HUES48 (cell line): Measurements from ENCODE around the gene LRPAP1.
"Not testable (repeated sequence)": the region's sequence is repeated elsewhere in the genome, so short reads cannot be mapped to it uniquely, and the experiment has no call there.

ENCODE experiments used
- H3K27ac ChIP-seq: one replicate; pipeline ENCODE4 v1.7.0; 2013; ENCODE audit warnings: low read depth, low read length, inconsistent platforms
- H3K27me3 ChIP-seq: 2 replicates; pipeline ENCODE4 v1.6.1; 2013; ENCODE audit warnings: mild to moderate bottlenecking, low read length; ENCODE audit not compliant: control insufficient read depth, insufficient read depth
- H3K36me3 ChIP-seq: 2 replicates; pipeline ENCODE4 v1.6.1; 2013; ENCODE audit warnings: low read length; ENCODE audit not compliant: control insufficient read depth, insufficient read depth
- H3K4me1 ChIP-seq: 2 replicates; pipeline ENCODE4 v1.6.1; 2013; ENCODE audit warnings: mild to moderate bottlenecking, low read length; ENCODE audit not compliant: control insufficient read depth, insufficient read depth
- H3K4me3 ChIP-seq: 2 replicates; pipeline ENCODE4 v1.5.1; 2013; ENCODE audit warnings: mild to moderate bottlenecking, low read depth, low read length
- H3K9ac ChIP-seq: 2 replicates; pipeline ENCODE4 v1.6.1; 2013; ENCODE audit warnings: mild to moderate bottlenecking, low read depth, low read length, moderate library complexity
- H3K9me3 ChIP-seq: 2 replicates; pipeline ENCODE4 v1.6.1; 2013; ENCODE audit warnings: low read length; ENCODE audit not compliant: control insufficient read depth, insufficient read depth

Gene LRPAP1

DNA sequence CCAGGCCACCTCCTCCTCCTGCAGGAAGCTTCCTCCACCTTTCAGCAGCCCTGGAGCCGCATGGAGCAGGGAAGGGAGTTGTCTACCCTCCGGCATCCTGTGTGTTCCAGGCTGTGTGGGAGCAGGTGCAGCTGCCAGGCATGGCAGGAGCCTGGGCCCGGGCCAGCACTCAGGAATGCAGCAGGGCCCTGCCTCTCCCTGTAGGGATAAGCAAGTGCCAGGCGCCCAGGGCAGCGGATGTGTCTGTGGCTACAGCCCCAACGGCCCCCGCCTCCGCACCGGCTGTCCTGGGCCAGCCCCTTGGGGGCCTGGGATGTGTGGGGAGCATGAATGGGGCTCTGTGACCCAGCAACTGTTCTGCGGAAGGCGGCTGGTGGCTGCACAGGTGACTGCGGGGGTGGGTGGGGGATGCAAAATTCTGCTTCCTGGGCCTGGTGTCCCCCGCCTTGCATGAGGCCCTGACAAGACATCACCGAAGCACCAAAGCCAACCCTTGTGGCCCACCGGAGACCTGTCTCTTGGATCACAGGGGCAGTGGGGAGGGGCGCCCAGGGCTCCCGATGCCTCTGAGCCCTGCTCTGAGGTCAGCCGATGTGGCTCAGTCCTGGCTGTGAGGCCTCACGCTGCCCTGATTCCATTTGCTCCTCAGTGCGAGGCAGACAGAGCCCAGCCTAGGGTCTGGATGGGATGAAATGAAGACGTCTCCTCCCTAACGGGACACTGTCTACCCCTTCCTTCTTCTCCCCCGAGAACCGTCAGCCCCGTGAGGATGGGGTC is 70.5 kb downstream of the LRPAP1 start:
- H3K27me3 ChIP-seq = peaks cover 65% of the 10 kb centered on the region
- H3K27ac ChIP-seq = no peak overlapping the region
- no peaks in the 10 kb centered on the region for H3K4me1 ChIP-seq
- no peaks in the 10 kb centered on the region for H3K36me3 ChIP-seq
- no peak overlapping the region for H3K4me3 ChIP-seq
- no peaks in the 10 kb centered on the region for H3K9me3 ChIP-seq
- no peak overlapping the region for H3K9ac ChIP-seq

GRCh38 chr4:3460926-3461325 is 71.3 kb downstream of the LRPAP1 start:
- Histone ChIP-seq H3K27ac (no peak overlapping the region), H3K9ac (no peak overlapping the region), H3K36me3 (no peaks in the 10 kb centered on the region), H3K4me1 (no peaks in the 10 kb centered on the region), H3K27me3 (peaks cover 68% of the 10 kb centered on the region), H3K4me3 (no peak overlapping the region), H3K9me3 (no peaks in the 10 kb centered on the region)

DNA sequence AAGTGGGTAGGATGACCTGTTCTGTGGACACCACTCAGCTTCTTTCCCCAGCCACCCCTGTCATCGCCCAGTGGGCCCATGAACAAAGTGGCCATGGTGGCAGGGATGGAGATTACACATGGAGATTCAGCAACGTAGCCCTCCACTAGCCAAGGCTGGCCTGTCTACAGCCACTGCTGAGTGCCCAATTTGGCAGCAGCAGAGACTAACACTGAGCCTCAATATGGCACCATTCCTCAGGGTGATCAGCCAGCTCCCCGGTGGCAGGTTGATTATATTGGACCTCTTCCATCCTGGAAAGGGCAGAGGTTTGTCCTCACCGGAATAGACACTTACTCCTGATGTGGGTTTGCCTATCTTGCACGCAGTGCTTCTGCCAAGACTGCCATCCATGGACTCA is 73.1 kb downstream of the LRPAP1 start:
- H3K27ac ChIP-seq, H3K36me3 ChIP-seq, H3K4me3 ChIP-seq, H3K9ac ChIP-seq, H3K4me1 ChIP-seq, H3K9me3 ChIP-seq: not testable (repeated sequence)
- H3K27me3 ChIP-seq = peaks cover 52% of the 10 kb centered on the region

DNA sequence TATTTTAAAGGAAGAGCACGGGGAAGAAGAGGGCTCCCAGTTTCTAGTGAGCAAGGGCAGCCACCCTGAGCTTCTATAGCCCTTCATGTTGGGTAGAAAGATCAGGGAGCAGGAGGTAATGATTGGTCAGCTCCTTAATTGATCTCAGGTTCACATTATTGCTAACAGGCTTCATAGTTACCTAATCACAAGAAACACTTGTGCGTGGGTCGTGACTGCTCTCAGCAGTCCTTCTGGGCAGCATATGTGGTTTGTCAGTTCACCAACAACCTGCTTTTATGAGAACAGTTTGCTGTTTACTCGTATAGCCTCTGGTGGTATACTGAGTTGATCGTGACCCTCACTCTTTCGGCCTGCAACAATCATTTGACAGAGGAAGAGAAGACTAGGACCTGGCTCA is 73.9 kb downstream of the LRPAP1 start:
- peaks cover 50% of the 10 kb centered on the region for H3K27me3 ChIP-seq

DNA sequence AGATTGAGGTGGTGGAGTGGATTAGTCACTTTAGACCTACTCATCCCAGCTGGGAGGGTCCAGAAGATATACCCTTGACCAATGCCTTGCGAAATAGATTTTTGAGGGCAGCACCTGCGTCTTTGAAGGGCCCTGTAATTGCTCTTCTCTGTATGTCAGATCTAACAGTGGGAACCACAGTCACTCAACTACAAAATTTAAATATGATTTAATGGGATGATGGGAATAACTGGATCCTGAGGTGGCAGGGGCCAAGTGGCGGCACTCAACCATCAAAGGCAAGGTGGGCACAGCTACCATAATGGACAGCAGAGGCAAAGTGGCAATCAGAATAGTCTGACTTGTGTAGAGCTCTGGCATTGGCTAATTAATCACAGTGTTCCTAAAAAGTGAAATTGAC is 76.6 kb downstream of the LRPAP1 start:
- not testable (repeated sequence) for H3K36me3 ChIP-seq, H3K4me3 ChIP-seq, H3K9ac ChIP-seq, H3K27ac ChIP-seq, H3K4me1 ChIP-seq, H3K9me3 ChIP-seq
- peaks cover 28% of the 10 kb centered on the region for H3K27me3 ChIP-seq

More for the DNA sequence above, 73.9 kb downstream of the LRPAP1 start:
- no peak overlapping the region for H3K27ac ChIP-seq
- H3K9ac ChIP-seq = no peak overlapping the region
- H3K4me1 ChIP-seq = no peaks in the 10 kb centered on the region
- H3K4me3 ChIP-seq = no peak overlapping the region
- H3K9me3 ChIP-seq = no peaks in the 10 kb centered on the region; the same call in 1 of the 2 replicates
- no peaks in the 10 kb centered on the region for H3K36me3 ChIP-seq
